ENCODE measurements around the gene PDK2.

Gene PDK2

GRCh38 chr17:50118076-50118827 is 23.1 kb downstream of the PDK2 start:
- no peak for DNase-seq (ENCODE audit: low read depth)

- DNase-seq (ENCODE audit: low read depth): no peak
Observed at GRCh38 chr17:50118828-50119218, 23.7 kb downstream of the PDK2 start.

- DNase-seq (ENCODE audit: low read depth): no peak
Observed at GRCh38 chr17:50120475-50121253, 25.5 kb downstream of the PDK2 start.

GRCh38 chr17:50122945-50123344 is 27.8 kb downstream of the PDK2 start:
- DNase-seq (ENCODE audit: low read depth): no peak

DNA sequence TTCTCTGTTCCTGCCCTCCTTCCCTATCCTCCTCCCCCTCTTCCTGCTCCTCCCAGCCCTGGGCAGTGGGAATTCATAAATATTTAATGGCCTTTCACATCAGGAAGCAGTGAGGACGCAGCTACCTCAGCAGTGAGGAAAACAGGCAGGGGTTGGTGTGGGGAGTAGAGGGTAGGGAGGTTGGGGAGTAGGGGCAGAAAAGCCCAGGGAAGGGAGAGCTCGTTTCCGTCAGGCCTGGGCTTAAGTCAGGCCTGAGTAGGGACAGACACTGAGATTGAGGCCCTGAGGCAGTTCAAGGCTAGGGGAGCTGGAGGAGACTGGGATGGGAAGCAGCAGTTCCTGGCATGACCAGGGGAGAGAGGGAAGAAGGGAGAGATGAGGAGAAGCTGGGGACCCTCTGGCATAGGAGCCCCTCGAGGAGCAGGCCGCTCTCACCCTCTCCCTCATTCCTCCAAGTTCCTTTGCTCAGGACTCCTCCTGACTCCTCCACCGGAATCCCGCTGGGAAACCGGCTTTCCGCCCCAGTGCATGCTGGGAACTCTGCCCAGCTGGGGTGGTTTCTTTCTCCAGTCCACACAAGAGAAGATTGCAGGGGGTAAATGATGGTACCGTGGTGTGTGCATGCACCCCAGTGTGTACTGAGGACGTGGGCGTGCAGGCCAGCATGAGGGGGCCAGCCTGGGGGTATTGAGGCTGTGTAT is 28.6 kb downstream of the PDK2 start:
- no peak for DNase-seq (ENCODE audit: low read depth)

DNA sequence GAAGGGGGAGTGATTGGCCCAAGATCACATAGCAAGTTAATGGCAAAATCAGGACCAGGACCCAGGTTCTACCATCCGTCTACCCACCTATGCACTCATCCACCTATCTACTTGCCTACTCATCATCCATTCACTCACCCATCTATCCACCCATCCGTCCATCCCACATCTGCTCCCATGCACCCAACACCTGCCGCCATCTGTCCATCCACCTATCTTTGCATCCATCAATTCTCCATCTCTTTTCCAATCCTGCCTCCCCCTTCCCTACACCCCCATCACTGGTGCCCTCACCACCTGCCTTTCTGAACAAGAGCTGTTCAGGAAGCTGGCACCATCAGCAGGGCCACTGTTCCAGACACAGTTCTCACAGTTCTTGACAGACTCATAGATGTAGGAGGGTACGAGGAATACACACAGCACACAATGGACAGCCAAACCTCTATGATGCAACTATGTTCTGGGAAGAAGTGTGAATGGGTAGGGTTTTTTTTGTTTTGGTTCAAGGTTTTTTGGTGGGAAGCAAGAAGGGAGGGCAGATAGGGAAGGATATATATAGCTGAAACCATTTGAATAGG is 30.4 kb downstream of the PDK2 start:
- no peak for DNase-seq (ENCODE audit: low read depth)

GRCh38 chr17:50127697-50128361 is 32.7 kb downstream of the PDK2 start:
- no peak for DNase-seq (ENCODE audit: low read depth)

DNA sequence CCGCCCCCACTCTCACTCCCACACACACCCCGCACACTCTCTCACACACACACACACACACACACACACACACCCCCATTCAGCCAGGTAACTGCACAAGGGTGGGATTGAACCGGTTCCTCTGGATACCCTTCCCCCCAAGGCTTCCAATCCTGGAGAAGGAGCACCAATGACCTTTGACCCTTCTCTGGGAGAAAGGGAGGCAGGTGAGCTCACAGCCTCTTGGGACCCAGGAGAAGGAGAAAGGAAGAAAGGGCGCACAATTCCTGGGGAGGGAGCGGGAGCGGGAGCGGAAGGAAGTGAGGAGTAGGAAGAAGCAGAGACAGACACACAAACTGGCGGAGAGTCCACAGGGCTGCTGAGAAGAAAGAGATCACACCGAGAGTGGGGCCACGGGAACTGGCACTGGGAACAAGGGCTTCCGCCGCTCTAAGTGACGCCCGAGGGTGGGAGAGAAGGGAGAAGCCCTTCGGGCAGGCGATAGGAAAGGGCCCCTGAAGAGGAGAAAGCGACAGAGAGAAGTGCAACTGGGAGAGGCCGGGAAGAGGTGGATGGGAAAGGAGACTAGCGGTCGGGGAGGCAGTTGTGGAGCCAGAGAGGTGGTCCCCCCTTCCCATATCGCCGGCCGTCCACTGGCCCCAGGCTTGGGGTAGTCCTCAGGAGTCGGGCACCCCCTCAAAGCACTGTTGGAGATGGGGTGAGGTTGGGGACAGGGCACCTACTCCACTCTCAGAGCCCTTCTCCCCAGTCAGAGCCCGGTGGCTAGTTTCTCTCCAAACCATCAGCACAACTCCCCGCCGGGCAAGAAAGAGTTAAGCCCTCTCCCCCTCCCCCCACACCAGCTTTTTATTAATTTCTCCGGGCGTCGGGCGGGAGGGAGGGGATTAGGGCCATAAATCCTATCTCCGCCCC is 33.5 kb downstream of the PDK2 start:
- no peak for DNase-seq (ENCODE audit: low read depth)

DNA sequence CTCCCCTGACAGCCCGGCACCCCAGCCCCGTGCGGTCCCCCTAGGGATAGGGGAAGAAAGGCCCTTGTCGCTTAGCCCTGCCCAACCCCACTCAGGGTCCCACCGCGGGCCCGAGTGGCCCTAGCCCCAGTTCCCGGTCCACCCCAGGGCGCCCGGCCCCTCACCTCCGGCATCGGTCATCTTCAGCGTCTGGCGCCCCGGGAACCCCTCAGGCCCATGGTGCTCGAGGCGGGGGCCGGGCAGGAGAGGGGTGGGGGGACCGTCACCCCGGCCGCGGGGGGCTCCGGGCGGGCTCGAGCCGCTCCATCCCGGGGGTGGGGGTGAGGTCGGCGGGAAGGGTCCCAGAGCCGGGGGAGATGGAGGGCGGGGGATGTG is 34.2 kb downstream of the PDK2 start:
- no peak for DNase-seq (ENCODE audit: low read depth)

DNA sequence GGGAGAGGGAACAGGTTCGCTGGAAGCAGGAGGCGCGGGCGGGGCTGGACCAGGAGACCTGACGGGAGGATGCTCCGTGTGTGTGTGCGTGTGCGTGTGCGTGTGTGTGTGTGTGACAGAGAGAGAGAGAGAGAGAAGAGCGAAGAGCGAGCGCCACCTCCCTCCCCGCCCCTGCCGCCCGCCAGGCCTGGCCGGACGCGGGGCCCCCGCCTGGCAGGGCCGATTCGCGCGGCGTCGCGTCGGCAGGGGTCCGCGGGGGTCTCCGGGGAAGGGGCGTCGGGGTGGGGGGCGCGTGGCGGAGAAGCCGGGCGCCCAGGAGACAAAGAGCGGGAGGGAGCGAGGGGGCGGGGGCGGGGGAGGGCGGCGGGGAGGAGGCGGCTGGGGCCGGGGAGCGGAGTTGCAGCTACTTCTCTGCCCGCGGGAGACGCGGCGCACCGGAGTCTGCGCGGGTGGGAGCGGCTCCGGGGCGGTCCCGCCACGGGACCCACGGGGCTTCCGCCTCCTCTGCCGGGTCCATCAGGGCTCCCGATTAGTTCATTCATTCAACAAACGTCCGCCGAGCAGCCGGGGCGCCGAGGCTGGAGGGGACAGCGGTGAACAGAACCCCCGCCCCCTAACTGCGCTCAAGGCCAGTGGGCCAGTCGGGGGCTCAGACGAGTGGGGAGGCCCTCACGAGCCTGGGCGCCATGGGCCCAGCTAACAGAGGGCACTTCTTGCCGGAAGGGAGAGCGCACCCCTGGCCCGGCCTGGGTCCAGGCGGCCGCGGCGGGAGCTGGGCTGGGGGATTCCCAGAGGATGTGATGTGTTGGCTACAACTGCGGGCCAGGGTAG is 34.8 kb downstream of the PDK2 start, which contains the start of gene SAMD14:
SAMD14 (minus strand) TSS at position 433 of the 831 bp plus-strand sequence. CDS start 5,201 bp downstream, outside the sequence.
- DNase-seq (ENCODE audit: low read depth): no peak

GRCh38 chr17:50130559-50131305 is 35.6 kb downstream of the PDK2 start:
- no peak for DNase-seq (ENCODE audit: low read depth)

- no peak for DNase-seq (ENCODE audit: low read depth)
Observed at GRCh38 chr17:50132104-50132794, 37.1 kb downstream of the PDK2 start.

DNA sequence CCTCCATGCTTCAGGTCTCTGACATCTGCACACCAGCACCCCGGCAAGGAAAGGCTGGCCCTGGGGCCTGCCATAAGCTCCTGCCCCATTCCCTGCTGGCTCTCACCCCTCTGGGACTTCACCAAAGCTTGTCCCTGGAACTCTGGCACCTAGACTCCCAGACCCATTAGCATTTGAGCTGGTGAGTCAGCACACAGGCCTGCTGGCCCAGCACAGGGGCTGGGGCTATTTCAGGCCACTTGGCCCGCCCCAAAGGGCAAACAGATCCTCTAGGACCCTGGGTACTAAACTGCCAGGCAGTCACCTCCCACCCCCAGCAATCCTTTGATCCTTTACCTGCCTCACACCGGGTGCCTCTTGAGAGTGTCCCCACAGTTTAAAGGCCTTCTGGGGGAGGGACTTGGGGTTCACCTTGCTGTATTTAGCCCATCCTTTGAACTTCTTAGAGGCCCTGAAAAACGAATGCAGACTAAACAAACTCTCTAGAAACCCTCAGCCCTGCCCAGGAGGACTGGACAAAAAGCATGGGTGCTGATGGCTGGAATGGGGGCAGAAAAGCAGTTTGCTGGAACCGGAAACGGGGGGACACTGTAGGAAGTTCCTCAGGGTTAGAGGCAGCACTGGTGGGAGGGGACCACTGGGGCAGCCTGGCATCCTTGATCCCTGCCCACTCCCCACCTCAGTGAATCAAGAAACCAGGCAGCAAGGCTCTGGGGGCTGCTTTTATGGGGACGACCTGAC is 38.0 kb downstream of the PDK2 start:
- no peak for DNase-seq (ENCODE audit: low read depth)

DNA sequence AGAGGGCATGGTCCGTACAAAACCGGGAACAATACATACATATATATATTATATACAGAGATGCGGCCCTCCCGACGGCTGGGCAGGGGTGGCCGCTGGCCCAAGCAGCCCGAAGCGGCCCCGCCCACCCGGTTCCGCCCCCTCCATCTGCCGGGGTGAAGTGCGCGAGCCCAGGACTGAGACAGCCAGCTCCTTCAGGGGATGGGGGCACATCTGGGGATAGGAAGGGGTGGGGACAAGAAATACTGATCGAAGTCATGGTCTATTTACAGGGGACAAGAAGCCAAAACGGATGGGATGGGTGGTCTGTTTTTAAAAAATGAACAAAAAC is 38.6 kb downstream of the PDK2 start:
- DNase-seq (ENCODE audit: low read depth): no peak

- DNase-seq (ENCODE audit: low read depth): no peak
Observed at GRCh38 chr17:50134206-50135110, 39.3 kb downstream of the PDK2 start.

GRCh38 chr17:50135316-50136095 is 40.4 kb downstream of the PDK2 start:
- DNase-seq (ENCODE audit: low read depth): no peak

Measured in HS-5 (cell line).